HEK293T (cell line): ENCODE data around the gene SMCR8.

Experiments
- ARNT ChIP-seq: fragments of 450-650 bp; IDR thresholded peaks from 2 replicates; pipeline ENCODE4 v1.6.1; 2017; ENCODE audit warnings: mild to moderate bottlenecking
- BHLHE40 ChIP-seq: fragments of 450-650 bp; IDR thresholded peaks from 2 replicates; pipeline ENCODE4 v1.6.1; 2016; ENCODE audit warnings: mild to moderate bottlenecking, moderate library complexity, borderline replicate concordance
- CTBP1 ChIP-seq: fragments of 450-650 bp; IDR thresholded peaks from 2 replicates; pipeline ENCODE4 v1.6.1; 2016; ENCODE audit warnings: borderline replicate concordance
- ELF4 ChIP-seq: fragments of 450-650 bp; IDR thresholded peaks from 2 replicates; pipeline ENCODE4 v1.6.1; 2017; ENCODE audit warnings: antibody characterized with exemption
- FOXA1 ChIP-seq: fragments of 450-650 bp; IDR thresholded peaks from 2 replicates; pipeline ENCODE4 v1.6.1; 2016; ENCODE audit warnings: mild to moderate bottlenecking
- FOXK2 ChIP-seq: fragments of 450-650 bp; IDR thresholded peaks from 2 replicates; pipeline ENCODE4 v1.6.1; 2016; ENCODE audit warnings: mild to moderate bottlenecking
- FOXM1 ChIP-seq: fragments of 450-650 bp; IDR thresholded peaks from 2 replicates; pipeline ENCODE4 v1.6.1; 2017; ENCODE audit warnings: mild to moderate bottlenecking, borderline replicate concordance
- LEF1 ChIP-seq: fragments of 450-650 bp; IDR thresholded peaks from 2 replicates; pipeline ENCODE4 v1.6.1; 2017; ENCODE audit warnings: mild to moderate bottlenecking, borderline replicate concordance
- NFRKB ChIP-seq: fragments of 450-650 bp; IDR thresholded peaks from 2 replicates; pipeline ENCODE4 v1.6.1; 2016; ENCODE audit warnings: mild to moderate bottlenecking, moderate library complexity
- SP1 ChIP-seq: fragments of 450-650 bp; IDR thresholded peaks from 2 replicates; pipeline ENCODE4 v1.6.1; 2017
- SUZ12 ChIP-seq: fragments of 450-650 bp; IDR thresholded peaks from 2 replicates; pipeline ENCODE4 v1.6.1; 2016; ENCODE audit warnings: mild to moderate bottlenecking
- TARDBP ChIP-seq: fragments of 450-650 bp; IDR thresholded peaks from 2 replicates; pipeline ENCODE4 v1.6.1; 2016
- ZNF384 ChIP-seq: fragments of 450-650 bp; IDR thresholded peaks from 2 replicates; pipeline ENCODE4 v1.6.1; 2016

- TF ChIP-seq NFRKB, result no peak
- no peak for TF ChIP-seq FOXM1
- no peak for TF ChIP-seq ARNT
- no peak for TF ChIP-seq LEF1
- no peak for TF ChIP-seq SUZ12
- no peak for TF ChIP-seq SP1
- TF ChIP-seq TARDBP, result no peak
- no peak for TF ChIP-seq ZNF384
- TF ChIP-seq ELF4, result no peak
- TF ChIP-seq BHLHE40, result no peak
- no peak for TF ChIP-seq FOXK2
- TF ChIP-seq FOXA1, result no peak
- no peak for TF ChIP-seq CTBP1
Measured at GRCh38 chr17:18327093-18327492, 12.0 kb downstream of the SMCR8 start.
